SH-SY5Y (cell line): Measurements from ENCODE around the gene HS6ST3.

Source experiments
- GATA2 ChIP-seq: IDR thresholded peaks from 2 replicates; pipeline ENCODE4 v1.6.1; 2011; ENCODE audit warnings: mild to moderate bottlenecking, low read depth, low read length
- GATA3 ChIP-seq: IDR thresholded peaks from 2 replicates; pipeline ENCODE4 v1.6.1; 2011; ENCODE audit warnings: low read depth, mild to moderate bottlenecking, low read length, moderate library complexity

- TF ChIP-seq GATA3 (no peak), GATA2 (no peak)
These were observed 400.6 kb downstream of the HS6ST3 start for GRCh38 chr13:96490496-96490989.
